Left hindlimb (tissue), 1 donor: ENCODE results near the gene BTBD8.

ENCODE experiments used
- DNase-seq: peaks from one replicate; pipeline ENCODE4 v3.0.0-alpha.2; 2018

The BTBD8 gene

GRCh38 chr1:92201973-92202372, 121.8 kb downstream of the BTBD8 start:
- DNase-seq = no peak

GRCh38 chr1:92203105-92203504, 123.0 kb downstream of the BTBD8 start:
- DNase-seq = no peak

DNA sequence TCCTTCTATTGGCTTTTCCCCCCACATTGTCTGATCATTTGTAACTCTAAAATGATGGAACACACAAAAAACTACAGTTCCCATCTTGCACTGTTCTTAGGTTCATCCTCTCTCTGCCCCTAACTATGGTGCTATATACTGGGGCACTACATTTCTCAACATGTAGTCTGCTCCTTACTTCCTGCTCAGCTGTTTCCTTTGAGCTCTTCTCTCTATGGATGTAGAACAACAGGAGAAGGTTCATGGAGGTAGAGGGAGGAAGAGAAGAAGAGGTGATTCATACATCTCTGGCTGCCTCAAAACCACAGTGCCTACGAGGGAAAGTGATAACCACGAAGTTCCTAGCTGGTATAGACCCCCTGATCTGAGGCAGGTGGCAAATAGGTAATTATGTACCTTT, 130.6 kb downstream of the BTBD8 start:
- DNase-seq = no peak

GRCh38 chr1:92211166-92211565, 131.0 kb downstream of the BTBD8 start:
- DNase-seq = no peak

- no peak for DNase-seq
These were observed 137.6 kb downstream of the BTBD8 start, which contains the start of gene C1orf146 for GRCh38 chr1:92217721-92218120. C1orf146 (plus strand) TSS chr1:92217915; CDS start chr1:92231421, 13,506 bp downstream.

DNA sequence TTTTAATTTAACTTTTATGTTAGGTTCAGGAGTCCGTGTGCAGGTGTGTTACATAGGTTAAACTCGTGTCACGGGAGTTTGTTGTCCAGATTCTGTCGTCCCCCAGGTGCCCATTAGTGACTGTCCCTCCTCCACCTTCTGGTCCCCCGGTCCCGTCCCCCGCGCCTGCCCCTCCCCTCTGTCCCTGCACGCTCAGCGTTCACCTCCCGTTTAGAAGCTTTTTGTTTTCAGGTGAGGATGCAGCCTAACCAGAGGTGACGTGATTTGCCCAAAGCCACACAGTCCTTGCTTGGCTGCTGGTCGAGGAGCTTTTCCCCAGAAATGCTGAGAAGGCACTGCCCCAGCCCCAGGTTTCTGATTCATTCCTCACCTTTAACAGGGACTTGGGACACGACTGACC, 138.4 kb downstream of the BTBD8 start:
- DNase-seq = no peak

- DNase-seq = no peak
These were observed 138.9 kb downstream of the BTBD8 start for GRCh38 chr1:92219028-92219427.

DNA sequence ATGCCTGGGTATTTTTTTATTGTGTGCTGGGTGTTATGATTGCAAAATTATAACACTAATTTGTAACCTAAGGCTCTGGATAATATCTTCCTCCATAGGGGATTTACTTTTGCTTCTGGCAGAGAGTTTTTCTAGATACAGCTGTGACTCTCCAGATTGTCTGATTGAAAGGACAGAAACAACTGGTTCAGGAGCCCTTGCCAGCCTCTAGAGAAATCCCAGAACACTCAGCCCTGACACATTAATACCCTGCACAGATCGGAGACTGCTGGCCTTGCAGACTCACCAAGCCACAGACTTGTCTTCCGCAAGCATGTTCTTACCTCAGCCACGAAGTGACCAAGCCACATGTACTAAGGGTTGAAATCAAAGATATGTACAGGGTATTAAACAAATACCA, 148.3 kb downstream of the BTBD8 start:
- DNase-seq = no peak

GRCh38 chr1:92230736-92231135, 150.6 kb downstream of the BTBD8 start:
- DNase-seq = no peak
